ENCODE data around the gene HBE1. TPM values are rescaled to one million over a fixed set of nuclear protein-coding genes. Genes with fewer than 3 reads are reported as not detected.

HBE1 gene
- total RNA-seq, 1 donor from 2014 or later, result not detected

- no peak for TF ChIP-seq CTCF (conservative IDR thresholded peaks at IDR 0.05; ENCODE audit: low read depth, low read length)
- no peak for DNase-seq (ENCODE audit: low read depth)
These were observed 20.4 kb upstream of the HBE1 start for GRCh38 chr11:5290106-5290505.

GRCh38 chr11:5289696-5290095, 20.0 kb upstream of the HBE1 start:
- no peak overlapping the region for H3K4me3 ChIP-seq (ENCODE audit: low read depth, low read length)
- TF ChIP-seq CTCF (conservative IDR thresholded peaks at IDR 0.05; ENCODE audit: low read depth, low read length), result no peak
- DNase-seq (ENCODE audit: low read depth), result no peak

More at GRCh38 chr11:5290106-5290505, 20.4 kb upstream of the HBE1 start:
- H3K4me3 ChIP-seq (ENCODE audit: low read depth, low read length), result no peak overlapping the region

- H3K4me3 ChIP-seq (ENCODE audit: low read depth, low read length), result no peak overlapping the region
- no peak for TF ChIP-seq CTCF (conservative IDR thresholded peaks at IDR 0.05; ENCODE audit: low read depth, low read length)
- no peak for DNase-seq (ENCODE audit: low read depth)
These were observed 19.3 kb upstream of the HBE1 start for GRCh38 chr11:5288906-5289550.

- no peak for DNase-seq (ENCODE audit: low read depth)
- no peak for TF ChIP-seq CTCF (conservative IDR thresholded peaks at IDR 0.05; ENCODE audit: low read depth, low read length)
- no peak overlapping the region for H3K4me3 ChIP-seq (ENCODE audit: low read depth, low read length)
These were observed 18.6 kb upstream of the HBE1 start for GRCh38 chr11:5288108-5288905.

- no peak for DNase-seq (ENCODE audit: low read depth)
- TF ChIP-seq CTCF (conservative IDR thresholded peaks at IDR 0.05; ENCODE audit: low read depth, low read length), result no peak
- H3K4me3 ChIP-seq (ENCODE audit: low read depth, low read length), result no peak overlapping the region
These were observed 17.2 kb upstream of the HBE1 start for GRCh38 chr11:5286901-5287300.

GRCh38 chr11:5286351-5286750, 16.6 kb upstream of the HBE1 start:
- no peak overlapping the region for H3K4me3 ChIP-seq (ENCODE audit: low read depth, low read length)
- TF ChIP-seq CTCF (conservative IDR thresholded peaks at IDR 0.05; ENCODE audit: low read depth, low read length), result no peak
- DNase-seq (ENCODE audit: low read depth), result no peak

Data from epithelial cell of proximal tubule (primary cell).